ENCODE measurements around the gene LHFPL6. TPM values are rescaled to one million over a fixed set of nuclear protein-coding genes. Genes with fewer than 3 reads are reported as not detected.

Gene LHFPL6
- total RNA-seq, 4 donors from 2014 or later = 1.8 to 14.2 (median 9.0) TPM

DNA sequence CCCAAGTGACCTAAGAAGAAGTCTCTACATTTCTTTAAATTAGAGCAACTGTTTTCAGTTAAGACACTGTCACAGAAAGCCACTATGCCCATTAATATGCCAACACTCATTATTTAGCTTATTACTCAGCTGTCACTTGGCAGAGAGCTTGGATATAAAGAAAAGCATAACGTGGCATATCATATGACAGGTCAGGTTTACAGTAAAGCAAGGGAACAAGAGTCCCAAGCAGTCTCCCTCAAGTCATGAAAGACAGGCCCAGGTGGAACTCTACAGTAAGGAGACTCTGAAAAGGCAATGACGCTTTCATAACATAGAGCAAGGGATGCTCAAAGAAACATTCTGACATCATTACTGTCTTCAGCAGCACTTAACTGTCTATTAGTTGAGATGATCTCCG lies 6.3 kb downstream of the LHFPL6 start:
- no peak overlapping the region for H3K4me3 ChIP-seq
- no peaks in the 10 kb centered on the region for H3K27me3 ChIP-seq

DNA sequence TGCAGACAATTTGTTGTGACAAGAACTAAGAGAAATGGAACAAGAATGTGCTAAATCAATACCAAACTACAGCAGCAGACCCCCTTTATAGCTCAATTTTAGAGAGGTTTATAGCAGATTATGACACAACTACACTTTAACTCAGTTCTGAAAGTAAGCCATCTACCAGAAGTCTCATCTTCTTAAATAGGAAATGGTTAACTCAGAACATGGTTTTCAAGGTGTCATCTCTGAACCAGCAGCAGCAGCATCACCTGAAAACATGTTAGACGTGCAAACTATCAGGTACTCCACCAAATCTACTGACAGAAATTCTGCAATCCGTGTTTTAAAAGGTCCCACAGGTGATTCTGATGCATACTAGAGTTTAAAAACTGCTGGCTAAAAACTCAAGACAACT lies 6.8 kb downstream of the LHFPL6 start:
- no peak overlapping the region for H3K27ac ChIP-seq
- DNase-seq = no peak
- no peak for TF ChIP-seq POLR2A (IDR thresholded peaks at IDR 0.05)
- TF ChIP-seq, protein P1, sequence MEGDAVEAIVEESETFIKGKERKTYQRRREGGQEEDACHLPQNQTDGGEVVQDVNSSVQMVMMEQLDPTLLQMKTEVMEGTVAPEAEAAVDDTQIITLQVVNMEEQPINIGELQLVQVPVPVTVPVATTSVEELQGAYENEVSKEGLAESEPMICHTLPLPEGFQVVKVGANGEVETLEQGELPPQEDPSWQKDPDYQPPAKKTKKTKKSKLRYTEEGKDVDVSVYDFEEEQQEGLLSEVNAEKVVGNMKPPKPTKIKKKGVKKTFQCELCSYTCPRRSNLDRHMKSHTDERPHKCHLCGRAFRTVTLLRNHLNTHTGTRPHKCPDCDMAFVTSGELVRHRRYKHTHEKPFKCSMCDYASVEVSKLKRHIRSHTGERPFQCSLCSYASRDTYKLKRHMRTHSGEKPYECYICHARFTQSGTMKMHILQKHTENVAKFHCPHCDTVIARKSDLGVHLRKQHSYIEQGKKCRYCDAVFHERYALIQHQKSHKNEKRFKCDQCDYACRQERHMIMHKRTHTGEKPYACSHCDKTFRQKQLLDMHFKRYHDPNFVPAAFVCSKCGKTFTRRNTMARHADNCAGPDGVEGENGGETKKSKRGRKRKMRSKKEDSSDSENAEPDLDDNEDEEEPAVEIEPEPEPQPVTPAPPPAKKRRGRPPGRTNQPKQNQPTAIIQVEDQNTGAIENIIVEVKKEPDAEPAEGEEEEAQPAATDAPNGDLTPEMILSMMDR (IDR thresholded peaks at IDR 0.05) = no peak
- H3K9me3 ChIP-seq = no peaks in the 10 kb centered on the region
- H3K36me3 ChIP-seq = no peaks in the 10 kb centered on the region
- H3K27me3 ChIP-seq = no peaks in the 10 kb centered on the region
- H3K4me3 ChIP-seq = no peak overlapping the region
- no peaks in the 10 kb centered on the region for H3K4me1 ChIP-seq

More for the DNA sequence above, 6.3 kb downstream of the LHFPL6 start:
- Histone ChIP-seq H3K9me3 (no peaks in the 10 kb centered on the region), H3K4me1 (no peaks in the 10 kb centered on the region), H3K36me3 (no peaks in the 10 kb centered on the region), H3K27ac (no peak overlapping the region)
- no peak for DNase-seq
- TF ChIP-seq, protein P1 (IDR thresholded peaks at IDR 0.05) = no peak
- no peak for TF ChIP-seq POLR2A (IDR thresholded peaks at IDR 0.05)

DNA sequence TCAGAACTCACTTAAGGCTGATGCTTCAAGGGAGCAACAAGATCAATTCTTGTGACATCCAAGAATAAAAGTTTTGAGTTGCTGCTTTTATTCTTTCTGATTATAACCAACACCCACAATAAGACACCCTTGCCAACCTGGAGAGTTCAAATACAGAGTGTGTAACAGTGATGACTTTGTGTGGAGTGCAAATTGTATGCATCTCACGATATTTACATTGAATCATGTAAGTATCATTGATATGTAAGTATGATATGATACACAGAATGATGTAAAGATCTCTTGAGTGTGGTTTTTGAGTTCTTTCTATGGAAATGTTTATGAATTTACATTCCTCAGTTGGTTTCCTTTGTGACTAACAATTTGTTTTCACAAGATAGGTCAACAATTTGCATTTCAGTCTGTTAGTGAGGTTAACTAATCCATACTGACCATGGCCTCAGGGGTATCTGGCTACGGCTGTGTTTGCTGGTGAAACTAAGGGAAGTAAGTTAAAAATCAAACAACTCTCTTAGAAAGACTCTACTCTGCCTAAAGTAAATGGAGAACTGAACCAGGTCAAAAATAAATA lies 12.4 kb downstream of the LHFPL6 start:
- no peak overlapping the region for H3K4me3 ChIP-seq
- H3K36me3 ChIP-seq = no peaks in the 10 kb centered on the region
- TF ChIP-seq, protein P1 (IDR thresholded peaks at IDR 0.05) = no peak
- no peak for TF ChIP-seq POLR2A (IDR thresholded peaks at IDR 0.05)
- H3K4me1 ChIP-seq = no peaks in the 10 kb centered on the region
- no peak overlapping the region for H3K27ac ChIP-seq
- H3K9me3 ChIP-seq = no peaks in the 10 kb centered on the region
- DNase-seq = no peak
- H3K27me3 ChIP-seq = no peaks in the 10 kb centered on the region

DNA sequence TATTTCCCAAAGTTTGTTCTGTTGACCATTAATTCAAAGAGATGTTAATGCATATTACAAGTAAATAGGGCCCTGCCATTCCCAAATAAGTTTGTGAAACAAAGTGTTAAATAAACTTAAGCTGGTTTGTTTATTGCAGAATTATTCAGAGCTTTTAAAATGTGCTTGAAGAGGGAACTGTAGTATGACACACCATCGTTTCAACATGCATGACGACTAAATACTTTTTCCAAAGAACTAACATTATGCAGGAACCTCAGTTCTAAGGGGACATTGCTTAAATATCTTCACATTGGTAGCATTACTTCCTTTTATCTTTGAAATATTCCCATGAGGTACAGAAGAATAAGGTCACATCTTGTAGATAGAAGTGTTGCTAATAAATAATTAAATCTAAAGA lies 14.6 kb downstream of the LHFPL6 start:
- H3K4me1 ChIP-seq = no peaks in the 10 kb centered on the region
- DNase-seq = no peak
- H3K27me3 ChIP-seq = no peaks in the 10 kb centered on the region
- no peak overlapping the region for H3K27ac ChIP-seq
- H3K9me3 ChIP-seq = no peaks in the 10 kb centered on the region
- H3K36me3 ChIP-seq = no peaks in the 10 kb centered on the region
- TF ChIP-seq POLR2A (IDR thresholded peaks at IDR 0.05) = no peak
- TF ChIP-seq, protein P1 (IDR thresholded peaks at IDR 0.05) = no peak
- no peak overlapping the region for H3K4me3 ChIP-seq

DNA sequence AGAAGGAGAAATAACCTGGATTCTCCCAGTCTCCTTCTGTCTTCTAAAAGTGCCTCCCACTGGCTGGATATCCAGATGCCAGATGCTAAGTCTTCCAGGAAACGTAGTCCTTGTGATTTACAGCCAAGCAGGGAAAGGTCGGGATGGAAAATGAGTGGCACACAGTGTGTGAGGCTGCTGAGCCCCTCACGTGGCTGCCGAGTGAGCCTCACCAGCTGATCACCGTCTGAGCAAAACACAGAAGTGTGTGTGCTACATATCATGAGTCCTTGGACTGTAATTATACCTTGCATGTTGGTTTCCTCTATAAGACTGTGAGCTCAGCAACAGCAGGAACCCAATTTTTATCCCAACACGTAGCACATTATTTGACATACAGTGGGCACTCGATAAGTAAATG lies 15.1 kb downstream of the LHFPL6 start:
- TF ChIP-seq, protein P1 (IDR thresholded peaks at IDR 0.05) = no peak
- TF ChIP-seq POLR2A (IDR thresholded peaks at IDR 0.05) = no peak
- no peak overlapping the region for H3K27ac ChIP-seq
- no peaks in the 10 kb centered on the region for H3K4me1 ChIP-seq
- H3K27me3 ChIP-seq = no peaks in the 10 kb centered on the region
- no peak for DNase-seq
- H3K36me3 ChIP-seq = no peaks in the 10 kb centered on the region
- no peaks in the 10 kb centered on the region for H3K9me3 ChIP-seq
- no peak overlapping the region for H3K4me3 ChIP-seq

Measured in Peyer's patch (tissue), 4 donors.